ENCODE results near the gene PPM1E.

PPM1E gene

GRCh38 chr17:59030811-59031210, 275.2 kb downstream of the PPM1E start:
- in situ Hi-C loops (cut with HindIII; ENCODE audit: low sequenced_read_pairs), result no loop called here

All from endothelial cell of hepatic sinusoid (primary cell).